Measurements from ENCODE around the gene ADAMTS10. TPM values are rescaled to one million over a fixed set of nuclear protein-coding genes. Genes with fewer than 3 reads are reported as not detected.
A peak's percentile ranks its signal among the peaks of the same experiment; 100 is the strongest.
"Not testable (repeated sequence)": the region's sequence is repeated elsewhere in the genome, so short reads cannot be mapped to it uniquely, and the experiment has no call there.

Gene ADAMTS10
- total RNA-seq, 1 donor from 2014 or later, result 31.4 TPM

GRCh38 chr19:8640402-8641004 is 30.0 kb upstream of the ADAMTS10 start:
- Mint-ChIP-seq H3K9me3 (peaks cover 4% of the 10 kb centered on the region), H3K27ac (ENCODE audit: unreplicated experiment) (no peak overlapping the region), H3K4me3 (no peak overlapping the region), H3K4me1 (no peaks in the 10 kb centered on the region), H3K36me3 (ENCODE audit: low read depth) (no peaks in the 10 kb centered on the region), H3K27me3 (ENCODE audit: low read depth) (peaks cover 8% of the 10 kb centered on the region)
- no peak for TF ChIP-seq CTCF (conservative IDR thresholded peaks at IDR 0.05)
- DNase-seq (ENCODE audit: low read depth, low spot score), result no peak

GRCh38 chr19:8639821-8640401 is 29.4 kb upstream of the ADAMTS10 start:
- Mint-ChIP-seq H3K4me1 (no peaks in the 10 kb centered on the region), H3K27me3 (ENCODE audit: low read depth) (peaks cover 7% of the 10 kb centered on the region), H3K36me3 (ENCODE audit: low read depth) (no peaks in the 10 kb centered on the region), H3K27ac (ENCODE audit: unreplicated experiment) (no peak overlapping the region), H3K4me3 (no peak overlapping the region), H3K9me3 (peaks cover 4% of the 10 kb centered on the region)
- TF ChIP-seq CTCF (conservative IDR thresholded peaks at IDR 0.05), result no peak
- DNase-seq (ENCODE audit: low read depth, low spot score), result no peak

DNA sequence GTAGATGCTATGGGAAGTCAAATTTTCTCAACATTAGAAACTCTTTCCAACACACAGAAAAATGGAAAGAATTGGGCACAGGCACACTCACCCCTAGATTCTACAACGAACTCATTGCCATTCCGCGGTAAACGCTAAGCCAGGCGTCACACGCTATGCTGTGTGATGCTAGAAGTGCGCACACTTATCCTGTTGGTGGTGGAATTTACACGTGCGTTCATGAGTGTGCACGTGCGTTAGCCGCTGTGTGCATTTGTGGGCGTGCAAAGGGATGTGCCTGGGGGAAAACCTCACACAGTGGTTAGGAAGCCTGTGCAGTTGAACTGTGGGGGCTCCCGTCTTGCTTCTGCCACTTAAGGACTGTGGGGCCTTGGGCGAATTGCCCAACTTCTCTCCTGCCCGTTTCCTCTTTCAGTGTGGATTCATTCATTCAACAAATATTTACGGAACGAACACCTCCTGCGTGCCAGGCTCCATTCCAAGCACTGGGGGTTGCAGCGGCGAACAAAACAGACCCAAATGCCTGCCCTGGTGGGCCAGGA is 27.6 kb upstream of the ADAMTS10 start:
- Mint-ChIP-seq H3K4me1 (no peaks in the 10 kb centered on the region), H3K9me3 (peaks cover 4% of the 10 kb centered on the region), H3K4me3 (no peak overlapping the region), H3K27ac (ENCODE audit: unreplicated experiment) (no peak overlapping the region), H3K27me3 (ENCODE audit: low read depth) (no peaks in the 10 kb centered on the region), H3K36me3 (ENCODE audit: low read depth) (no peaks in the 10 kb centered on the region)
- no peak for TF ChIP-seq CTCF (conservative IDR thresholded peaks at IDR 0.05)
- no peak for DNase-seq (ENCODE audit: low read depth, low spot score)

- H3K27ac Mint-ChIP-seq (ENCODE audit: unreplicated experiment); H3K4me1 Mint-ChIP-seq; DNase-seq (ENCODE audit: low read depth, low spot score); H3K36me3 Mint-ChIP-seq (ENCODE audit: low read depth); H3K4me3 Mint-ChIP-seq; H3K9me3 Mint-ChIP-seq; H3K27me3 Mint-ChIP-seq (ENCODE audit: low read depth): not testable (repeated sequence)
Measured at GRCh38 chr19:8637070-8637469, 26.6 kb upstream of the ADAMTS10 start.

GRCh38 chr19:8635422-8635821 is 24.9 kb upstream of the ADAMTS10 start:
- peaks cover 6% of the 10 kb centered on the region for H3K4me1 Mint-ChIP-seq
- no peaks in the 10 kb centered on the region for H3K36me3 Mint-ChIP-seq (ENCODE audit: low read depth)
- no peak for DNase-seq (ENCODE audit: low read depth, low spot score)
- TF ChIP-seq CTCF (conservative IDR thresholded peaks at IDR 0.05), result no peak
- no peaks in the 10 kb centered on the region for H3K27me3 Mint-ChIP-seq (ENCODE audit: low read depth)
- H3K27ac Mint-ChIP-seq (ENCODE audit: unreplicated experiment), result no peak overlapping the region
- no peaks in the 10 kb centered on the region for H3K9me3 Mint-ChIP-seq
- no peak overlapping the region for H3K4me3 Mint-ChIP-seq

- TF ChIP-seq CTCF (conservative IDR thresholded peaks at IDR 0.05), result no peak
- Mint-ChIP-seq H3K9me3 (no peaks in the 10 kb centered on the region), H3K27ac (ENCODE audit: unreplicated experiment) (peak overlapping the region; percentile 27), H3K36me3 (ENCODE audit: low read depth) (no peaks in the 10 kb centered on the region), H3K4me1 (peaks cover 6% of the 10 kb centered on the region), H3K27me3 (ENCODE audit: low read depth) (no peaks in the 10 kb centered on the region), H3K4me3 (no peak overlapping the region)
- no peak for DNase-seq (ENCODE audit: low read depth, low spot score)
Measured at GRCh38 chr19:8631425-8631819, 20.9 kb upstream of the ADAMTS10 start.

Measured in neural crest cell (in vitro differentiated cells).